Thymus (tissue), 11 donors: Measurements from ENCODE around the gene PXDC1. TPM values are rescaled to one million over a fixed set of nuclear protein-coding genes. Genes with fewer than 3 reads are reported as not detected.
A peak's percentile ranks its signal among the peaks of the same experiment; 100 is the strongest.
"Not testable (repeated sequence)": the region's sequence is repeated elsewhere in the genome, so short reads cannot be mapped to it uniquely, and the experiment has no call there.

ENCODE experiments used
- DNase-seq, 9 donors: peaks; one replicate each; pipeline ENCODE4 v3.0.0-alpha.2; 2013; ENCODE audit warnings: low spot score in 9 of 9, low read depth in 6 of 9, missing footprints in 1 of 9
- H3K27ac ChIP-seq, 2 donors: one replicate each; pipeline ENCODE4 v1.5.1; 2013; ENCODE audit warnings: control low read depth in 1 of 2, low read depth in 1 of 2, low read length in 1 of 2, mild to moderate bottlenecking in 1 of 2, moderate library complexity in 1 of 2
- H3K27me3 ChIP-seq, 2 donors: one replicate each; pipeline ENCODE4 v1.5.1; 2013; ENCODE audit warnings: low read length in 1 of 2; ENCODE audit not compliant: control insufficient read depth in 2 of 2, insufficient read depth in 1 of 2
- H3K36me3 ChIP-seq, 2 donors: one replicate each; pipeline ENCODE4 v1.5.1; 2013; ENCODE audit warnings: low read length in 1 of 2, mild to moderate bottlenecking in 1 of 2, moderate library complexity in 1 of 2; ENCODE audit not compliant: control insufficient read depth in 2 of 2, insufficient read depth in 2 of 2
- H3K4me1 ChIP-seq, 2 donors: one replicate each; pipeline ENCODE4 v1.5.1; 2013; ENCODE audit warnings: low read length in 2 of 2; ENCODE audit not compliant: control insufficient read depth in 2 of 2, insufficient read depth in 2 of 2
- H3K4me3 ChIP-seq, 2 donors: one replicate each; pipeline ENCODE4 v1.5.1; 2013; ENCODE audit warnings: low read length in 2 of 2, control low read depth in 1 of 2, mild to moderate bottlenecking in 1 of 2
- H3K9me3 ChIP-seq, 2 donors: one replicate each; pipeline ENCODE4 v1.5.1; 2013; ENCODE audit warnings: low read length in 1 of 2, mild to moderate bottlenecking in 1 of 2; ENCODE audit not compliant: control insufficient read depth in 2 of 2, insufficient read depth in 1 of 2
- WGBS: extraction: QIAGEN DNeasy Blood & Tissue Kit; methylation state at CpG from one replicate; pipeline ENCODE4 v1.1.7; 2013; 5-methylcytosine and 5-hydroxymethylcytosine counted together
- polyA plus RNA-seq: library from polyadenylated mRNA; stranded (reverse); fragments of 200-250 nt; gene quantifications from one replicate; pipeline ENCODE4 v1.2.3, GENCODE V29; 2013
- total RNA-seq: library from RNA; stranded (reverse); fragments of 120-200 nt; gene quantifications from one replicate; pipeline ENCODE4 v1.2.4, GENCODE V29; 2013
- donor health status: healthy.

Gene PXDC1
- total and polyA plus RNA-seq, 2 donors: 4.5 to 21.4 TPM

- WGBS: 97% methylated on average over 1 of the region's 1 CpG
- no peak for DNase-seq
- no peak overlapping the region for H3K27ac ChIP-seq
- no peaks in the 10 kb centered on the region for H3K27me3 ChIP-seq
- peaks cover 0 to 2% of the 10 kb centered on the region in 2 donors for H3K4me1 ChIP-seq
- H3K9me3 ChIP-seq: no peaks in the 10 kb centered on the region
- no peaks in the 10 kb centered on the region for H3K36me3 ChIP-seq
- H3K4me3 ChIP-seq: no peak overlapping the region
Measured at GRCh38 chr6:3697609-3698008, 53.9 kb downstream of the PXDC1 start.

- no peak for DNase-seq
- H3K36me3 ChIP-seq: no peaks in the 10 kb centered on the region
- 94% methylated on average over 5 of the region's 5 CpGs for WGBS
- H3K4me3 ChIP-seq: no peak overlapping the region
- no peaks in the 10 kb centered on the region for H3K9me3 ChIP-seq
- H3K27ac ChIP-seq: no peak overlapping the region
- no peaks in the 10 kb centered on the region for H3K27me3 ChIP-seq
- peaks cover 0 to 2% of the 10 kb centered on the region in 2 donors for H3K4me1 ChIP-seq
Measured at GRCh38 chr6:3696525-3697088, 54.9 kb downstream of the PXDC1 start.

- Histone ChIP-seq H3K27ac (no peak overlapping the region), H3K4me3 (no peak overlapping the region), H3K36me3 (no peaks in the 10 kb centered on the region), H3K27me3 (peaks cover 0 to 2% of the 10 kb centered on the region in 2 donors), H3K9me3 (no peaks in the 10 kb centered on the region), H3K4me1 (peaks cover 0 to 2% of the 10 kb centered on the region in 2 donors)
- no peak for DNase-seq
- WGBS: 96% methylated on average over 2 of the region's 2 CpGs
Measured at GRCh38 chr6:3695065-3695817, 56.3 kb downstream of the PXDC1 start.

GRCh38 chr6:3693831-3694230 lies 57.7 kb downstream of the PXDC1 start:
- DNase-seq: no peak
- WGBS: over 99% methylated on average over 2 of the region's 2 CpGs
- Histone ChIP-seq H3K9me3 (no peaks in the 10 kb centered on the region), H3K27me3 (peaks cover 0 to 2% of the 10 kb centered on the region in 2 donors), H3K4me3 (no peak overlapping the region), H3K27ac (no peak overlapping the region), H3K36me3 (no peaks in the 10 kb centered on the region), H3K4me1 (peaks cover 0 to 2% of the 10 kb centered on the region in 2 donors)

GRCh38 chr6:3690506-3690905 lies 61.0 kb downstream of the PXDC1 start:
- H3K4me1 ChIP-seq: no peaks in the 10 kb centered on the region
- WGBS: 98% methylated on average over 2 of the region's 2 CpGs

GRCh38 chr6:3687847-3688246 lies 63.7 kb downstream of the PXDC1 start:
- no peak overlapping the region for H3K4me3 ChIP-seq
- H3K27me3 ChIP-seq: peaks cover 0 to 2% of the 10 kb centered on the region in 2 donors
- peak in 2 of 9 donors; percentile 16 to 24 for DNase-seq
- no peak overlapping the region for H3K27ac ChIP-seq
- H3K9me3 ChIP-seq: no peaks in the 10 kb centered on the region
- H3K36me3 ChIP-seq: no peaks in the 10 kb centered on the region
- WGBS: 80% methylated on average over 1 of the region's 1 CpG
- no peaks in the 10 kb centered on the region for H3K4me1 ChIP-seq

More at GRCh38 chr6:3690506-3690905, 61.0 kb downstream of the PXDC1 start:
- Histone ChIP-seq H3K27me3 (peaks cover 0 to 2% of the 10 kb centered on the region in 2 donors), H3K27ac (no peak overlapping the region), H3K4me3 (no peak overlapping the region), H3K9me3 (no peaks in the 10 kb centered on the region), H3K36me3 (no peaks in the 10 kb centered on the region)
- DNase-seq: no peak

- Histone ChIP-seq H3K27ac (no peak overlapping the region), H3K27me3 (no peaks in the 10 kb centered on the region), H3K36me3 (no peaks in the 10 kb centered on the region), H3K9me3 (peaks cover 0 to 3% of the 10 kb centered on the region in 2 donors), H3K4me3 (no peak overlapping the region), H3K4me1 (no peaks in the 10 kb centered on the region)
- 88% methylated on average over 6 of the region's 6 CpGs for WGBS
- DNase-seq: no peak
Measured at GRCh38 chr6:3683331-3683730, 68.2 kb downstream of the PXDC1 start.

- DNase-seq: no peak
- Histone ChIP-seq H3K36me3 (no peaks in the 10 kb centered on the region), H3K4me1 (no peaks in the 10 kb centered on the region), H3K27ac (no peak overlapping the region), H3K27me3 (no peaks in the 10 kb centered on the region), H3K9me3 (peaks cover 0 to 3% of the 10 kb centered on the region in 2 donors), H3K4me3 (no peak overlapping the region)
- 97% methylated on average over 4 of the region's 4 CpGs for WGBS
Measured at GRCh38 chr6:3678946-3679345, 72.6 kb downstream of the PXDC1 start.

- not testable (repeated sequence) for DNase-seq, H3K4me1 ChIP-seq
- 97% methylated on average over 9 of the region's 9 CpGs for WGBS
Measured at GRCh38 chr6:3677751-3678150, 73.8 kb downstream of the PXDC1 start.

More at GRCh38 chr6:3677751-3678150, 73.8 kb downstream of the PXDC1 start:
- not testable (repeated sequence) for H3K27ac ChIP-seq, H3K4me3 ChIP-seq, H3K27me3 ChIP-seq, H3K9me3 ChIP-seq, H3K36me3 ChIP-seq
